ENCODE data around the gene DPH3.

DNA sequence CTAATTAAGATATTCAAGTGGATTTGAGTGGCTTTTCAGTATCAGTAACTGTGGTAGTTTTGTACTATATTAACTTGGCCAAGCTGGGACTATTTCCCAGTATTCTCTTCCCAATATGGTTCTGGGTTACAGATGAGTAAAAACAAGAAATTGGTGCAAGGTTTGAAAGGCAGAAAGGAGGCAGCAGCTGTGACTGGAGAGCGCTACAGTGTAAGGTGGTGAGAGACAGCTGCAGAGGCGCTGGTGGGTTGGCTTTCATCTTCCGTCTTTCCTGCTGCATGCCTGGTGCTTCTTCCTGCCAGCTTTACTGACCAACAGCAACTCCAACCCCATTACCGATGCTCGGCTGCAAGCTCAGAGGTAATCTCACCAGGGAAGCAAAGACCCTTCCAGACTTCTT, 9.8 kb downstream of the DPH3 start:
- TF ChIP-seq CTCF (IDR thresholded peaks at IDR 0.05; ENCODE audit: insufficient read depth, low read depth, low read length), result no peak
- no peak for TF ChIP-seq EZH2 (IDR thresholded peaks at IDR 0.05; ENCODE audit: insufficient read depth, low read length)
